H54 (cell line): ENCODE data around the gene GPR158.

Source experiments
- DNase-seq: peaks from one replicate; pipeline ENCODE4 v3.0.0; 2011; ENCODE audit warnings: low spot score, mixed read lengths; ENCODE audit not compliant: insufficient read length
- FAIRE-seq: peaks from 3 replicates; lab custom pipeline; 2011; peaks lifted over from hg19 to GRCh38; lab: Jason Lieb, UNC
- POLR2A ChIP-seq: IDR thresholded peaks from 2 replicates; pipeline ENCODE4 v1.6.1; 2011; ENCODE audit warnings: low read depth, mild to moderate bottlenecking, low read length

GPR158 gene

GRCh38 chr10:25616903-25617592 is 442.2 kb downstream of the GPR158 start:
- no peak for FAIRE-seq
- no peak for DNase-seq
- TF ChIP-seq POLR2A = no peak

GRCh38 chr10:25627606-25628005 is 452.8 kb downstream of the GPR158 start:
- FAIRE-seq (no peak), DNase-seq (no peak)
- no peak for TF ChIP-seq POLR2A

- DNase-seq = no peak
- no peak for TF ChIP-seq POLR2A
- FAIRE-seq = no peak
Measured at GRCh38 chr10:25629333-25629732, 454.5 kb downstream of the GPR158 start.

GRCh38 chr10:25631471-25631870 is 456.7 kb downstream of the GPR158 start:
- no peak for DNase-seq
- no peak for TF ChIP-seq POLR2A
- no peak for FAIRE-seq

- TF ChIP-seq POLR2A = no peak
- DNase-seq = no peak
- FAIRE-seq = no peak
Measured at GRCh38 chr10:25632802-25633201, 458.0 kb downstream of the GPR158 start.

- TF ChIP-seq POLR2A = no peak
- no peak for FAIRE-seq
- no peak for DNase-seq
Measured at GRCh38 chr10:25633542-25633941, 458.7 kb downstream of the GPR158 start.

- FAIRE-seq = no peak
- no peak for TF ChIP-seq POLR2A
Measured at GRCh38 chr10:25639646-25640045, 464.8 kb downstream of the GPR158 start.

GRCh38 chr10:25641595-25641994 is 466.8 kb downstream of the GPR158 start:
- TF ChIP-seq POLR2A = no peak
- no peak for DNase-seq
- no peak for FAIRE-seq

More at GRCh38 chr10:25639646-25640045, 464.8 kb downstream of the GPR158 start:
- DNase-seq = no peak

GRCh38 chr10:25642721-25643120 is 467.9 kb downstream of the GPR158 start:
- DNase-seq (no peak), FAIRE-seq (no peak)
- no peak for TF ChIP-seq POLR2A

- no peak for DNase-seq
- TF ChIP-seq POLR2A = no peak
- no peak for FAIRE-seq
Measured at GRCh38 chr10:25646371-25646770, 471.6 kb downstream of the GPR158 start.

GRCh38 chr10:25651534-25651933 is 476.7 kb downstream of the GPR158 start:
- TF ChIP-seq POLR2A = no peak

More at GRCh38 chr10:25651534-25651933, 476.7 kb downstream of the GPR158 start:
- FAIRE-seq (no peak), DNase-seq (no peak)
